ENCODE data around the gene HPCA. TPM values are rescaled to one million over a fixed set of nuclear protein-coding genes. Genes with fewer than 3 reads are reported as not detected.

HPCA gene
- total and polyA plus RNA-seq, 10 donors, result 0.29 to 0.33 (median 0.32) TPM; not detected in 7

GRCh38 chr1:32868085-32868484 lies 18.2 kb upstream of the HPCA start:
- Histone ChIP-seq H3K4me1 (peaks cover 3 to 30% (median 24%) of the 10 kb centered on the region in 6 donors), H3K4me3 (no peak overlapping the region), H3K9me3 (no peaks in the 10 kb centered on the region), H3K36me3 (peaks cover 0 to 35% (median 4%) of the 10 kb centered on the region in 6 donors), H3K27me3 (replicated peaks in 1 of 7) (peaks cover 0 to 40% (median 26%) of the 10 kb centered on the region in 7 donors), H3K27ac (no peak overlapping the region)
- intact Hi-C loops (cut with DNase I; ENCODE audit: low total_unique reads), result no loop called here
- DNase-seq, result no peak
- WGBS, 5 donors, result 92 to 94% (median 92%) methylated on average over 11 to 13 of the region's 13 CpGs
- TF ChIP-seq POLR2AphosphoS5 (IDR thresholded peaks at IDR 0.05) (peak in 1 of 3 donors; percentile 11), POLR2A (IDR thresholded peaks at IDR 0.05) (no peak), CTCF (IDR thresholded peaks at IDR 0.05 in 8 of 11, conservative IDR thresholded peaks at IDR 0.05 in 3 of 11) (no peak)

GRCh38 chr1:32868806-32869455 lies 17.4 kb upstream of the HPCA start:
- Histone ChIP-seq H3K4me1 (peaks cover 3 to 30% (median 24%) of the 10 kb centered on the region in 6 donors), H3K36me3 (peaks cover 0 to 26% (median 1%) of the 10 kb centered on the region in 6 donors), H3K27ac (no peak overlapping the region), H3K27me3 (replicated peaks in 1 of 7) (peaks cover 0 to 48% (median 26%) of the 10 kb centered on the region in 7 donors), H3K9me3 (no peaks in the 10 kb centered on the region), H3K4me3 (no peak overlapping the region)
- TF ChIP-seq POLR2AphosphoS5 (IDR thresholded peaks at IDR 0.05) (no peak), CTCF (IDR thresholded peaks at IDR 0.05 in 8 of 11, conservative IDR thresholded peaks at IDR 0.05 in 3 of 11) (no peak), POLR2A (IDR thresholded peaks at IDR 0.05) (no peak)
- 90 to 96% (median 91%) methylated on average over 9 of the region's 9 CpGs for WGBS, 5 donors
- no peak for DNase-seq
- intact Hi-C loops (cut with DNase I; ENCODE audit: low total_unique reads), result no loop called here

- Histone ChIP-seq H3K4me1 (peaks cover 3 to 30% (median 24%) of the 10 kb centered on the region in 6 donors), H3K27me3 (replicated peaks in 1 of 7) (peaks cover 0 to 59% (median 26%) of the 10 kb centered on the region in 7 donors), H3K36me3 (peaks cover 0 to 15% (median 0%) of the 10 kb centered on the region in 6 donors), H3K9me3 (no peaks in the 10 kb centered on the region), H3K4me3 (peak overlapping the region in 1 of 8 donors; percentile 65), H3K27ac (no peak overlapping the region)
- 66 to 75% (median 68%) methylated on average over 16 of the region's 16 CpGs for WGBS, 5 donors
- intact Hi-C loops (cut with DNase I; ENCODE audit: low total_unique reads), result loop anchor here (5.0 kb wide), 1 partner anchor 158 kb away; no protein-coding TSS in a partner anchor
- TF ChIP-seq POLR2A (IDR thresholded peaks at IDR 0.05), result no peak
- no peak for TF ChIP-seq CTCF (IDR thresholded peaks at IDR 0.05 in 8 of 11, conservative IDR thresholded peaks at IDR 0.05 in 3 of 11)
- TF ChIP-seq POLR2AphosphoS5 (IDR thresholded peaks at IDR 0.05), result no peak
- DNase-seq, result no peak
These were observed 16.2 kb upstream of the HPCA start for GRCh38 chr1:32869923-32870614.
